GM19397 (cell line): Measurements from ENCODE around the gene PHLDA2.
"Not testable (repeated sequence)": the region's sequence is repeated elsewhere in the genome, so short reads cannot be mapped to it uniquely, and the experiment has no call there.

Experiments used
- ATAC-seq: cut with Tn5 transposase; IDR thresholded peaks from one replicate; pipeline ENCODE4 v1.9.1; 2021; ENCODE audit warnings: mild to moderate bottlenecking, moderate library complexity; ENCODE audit not compliant: unreplicated experiment

PHLDA2 gene

GRCh38 chr11:2945757-2946287 is 16.6 kb upstream of the PHLDA2 start:
- ATAC-seq = no peak

GRCh38 chr11:2945031-2945756 is 16.0 kb upstream of the PHLDA2 start:
- ATAC-seq = no peak

- ATAC-seq = no peak
These were observed 15.3 kb upstream of the PHLDA2 start for GRCh38 chr11:2944530-2944929.

GRCh38 chr11:2943711-2944118 is 14.5 kb upstream of the PHLDA2 start:
- no peak for ATAC-seq

GRCh38 chr11:2942872-2943710 is 13.9 kb upstream of the PHLDA2 start:
- no peak for ATAC-seq

DNA sequence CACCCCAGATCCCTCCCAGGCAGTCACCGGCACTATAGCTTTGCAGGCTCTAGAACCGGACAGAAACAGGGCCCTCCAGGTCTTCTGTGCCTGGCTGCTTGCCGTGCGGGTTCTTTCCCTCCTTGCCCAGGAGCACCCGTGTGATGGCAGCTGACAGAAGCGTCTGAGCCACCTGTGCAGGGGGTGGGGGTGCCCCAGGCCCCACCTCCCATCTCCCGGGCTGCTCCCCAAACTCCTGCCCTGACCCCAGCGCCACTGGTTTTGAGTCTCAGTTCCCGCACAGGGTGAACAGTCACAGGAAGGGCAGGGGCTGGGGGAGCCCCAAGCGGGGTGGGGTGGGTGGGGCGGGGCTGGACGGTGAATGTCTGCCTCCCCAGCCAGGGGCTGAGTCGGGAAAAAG is 13.2 kb upstream of the PHLDA2 start:
- ATAC-seq = no peak

- ATAC-seq = no peak
These were observed 12.0 kb upstream of the PHLDA2 start for GRCh38 chr11:2940921-2941821.

- no peak for ATAC-seq
These were observed 11.1 kb upstream of the PHLDA2 start for GRCh38 chr11:2940147-2940920.

DNA sequence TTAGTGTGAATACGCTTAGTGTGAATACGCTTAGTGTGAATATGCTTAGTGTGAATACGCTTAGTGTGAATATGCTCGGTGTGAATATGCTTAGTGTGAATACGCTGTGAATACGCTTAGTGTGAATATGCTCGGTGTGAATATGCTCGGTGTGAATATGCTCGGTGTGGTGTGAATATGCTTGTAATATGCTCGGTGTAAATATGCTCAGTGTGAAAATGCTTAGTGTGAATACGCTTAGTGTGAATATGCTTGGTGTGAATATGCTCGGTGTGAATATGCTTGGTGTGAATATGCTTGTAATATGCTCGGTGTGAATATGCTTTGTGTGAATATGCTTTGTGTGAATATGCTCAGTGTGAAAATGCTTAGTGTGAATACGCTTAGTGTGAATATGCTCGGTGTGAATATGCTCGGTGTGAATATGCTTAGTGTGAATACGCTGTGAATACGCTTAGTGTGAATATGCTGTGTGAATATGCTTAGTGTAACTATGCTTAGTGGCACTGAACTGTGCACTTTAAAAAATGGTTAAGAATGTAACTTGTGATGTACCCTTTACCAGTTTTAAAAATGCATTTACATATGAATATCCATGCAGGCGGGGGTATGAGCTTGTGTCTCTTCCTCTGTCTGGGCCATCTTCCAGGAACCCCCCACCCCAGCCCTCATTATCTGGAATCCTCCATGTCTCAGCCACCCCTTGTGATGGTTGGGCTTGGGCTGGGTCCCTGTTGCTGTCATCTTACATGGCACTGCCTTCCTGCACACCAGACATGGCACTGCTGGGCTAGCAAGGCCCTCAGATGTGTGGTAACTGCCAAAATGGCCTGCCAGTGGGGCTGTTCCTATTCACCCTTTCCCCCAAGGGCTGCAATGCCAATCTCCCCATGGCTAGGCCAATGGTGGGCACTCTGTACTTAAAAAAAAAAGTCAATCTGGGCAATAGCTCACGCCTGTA is 9.5 kb upstream of the PHLDA2 start:
- not testable (repeated sequence) for ATAC-seq

DNA sequence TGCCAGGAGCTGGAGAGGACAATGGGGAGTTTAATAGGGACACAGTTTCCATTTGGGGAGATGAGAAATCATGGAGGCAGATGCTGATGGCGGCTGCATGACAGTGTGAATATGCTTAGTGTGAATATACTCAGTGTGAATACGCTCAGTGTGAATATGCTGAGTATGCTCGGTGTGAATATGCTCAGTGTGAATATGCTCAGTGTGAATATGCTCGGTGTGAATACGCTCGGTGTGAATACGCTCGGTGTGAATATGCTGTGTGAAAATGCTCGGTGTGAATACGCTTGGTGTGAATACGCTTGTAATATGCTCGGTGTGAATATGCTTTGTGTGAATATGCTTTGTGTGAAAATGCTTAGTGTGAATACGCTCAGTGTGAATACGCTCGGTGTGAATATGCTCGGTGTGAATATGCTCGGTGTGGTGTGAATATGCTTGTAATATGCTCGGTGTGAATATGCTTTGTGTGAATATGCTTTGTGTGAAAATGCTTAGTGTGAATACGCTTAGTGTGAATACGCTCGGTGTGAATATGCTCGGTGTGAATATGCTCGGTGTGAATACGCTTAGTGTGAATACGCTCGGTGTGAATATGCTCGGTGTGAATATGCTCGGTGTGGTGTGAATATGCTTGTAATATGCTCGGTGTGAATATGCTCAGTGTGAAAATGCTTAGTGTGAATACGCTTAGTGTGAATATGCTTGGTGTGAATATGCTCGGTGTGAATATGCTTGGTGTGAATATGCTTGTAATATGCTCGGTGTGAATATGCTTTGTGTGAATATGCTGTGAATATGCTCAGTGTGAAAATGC is 8.6 kb upstream of the PHLDA2 start:
- not testable (repeated sequence) for ATAC-seq

DNA sequence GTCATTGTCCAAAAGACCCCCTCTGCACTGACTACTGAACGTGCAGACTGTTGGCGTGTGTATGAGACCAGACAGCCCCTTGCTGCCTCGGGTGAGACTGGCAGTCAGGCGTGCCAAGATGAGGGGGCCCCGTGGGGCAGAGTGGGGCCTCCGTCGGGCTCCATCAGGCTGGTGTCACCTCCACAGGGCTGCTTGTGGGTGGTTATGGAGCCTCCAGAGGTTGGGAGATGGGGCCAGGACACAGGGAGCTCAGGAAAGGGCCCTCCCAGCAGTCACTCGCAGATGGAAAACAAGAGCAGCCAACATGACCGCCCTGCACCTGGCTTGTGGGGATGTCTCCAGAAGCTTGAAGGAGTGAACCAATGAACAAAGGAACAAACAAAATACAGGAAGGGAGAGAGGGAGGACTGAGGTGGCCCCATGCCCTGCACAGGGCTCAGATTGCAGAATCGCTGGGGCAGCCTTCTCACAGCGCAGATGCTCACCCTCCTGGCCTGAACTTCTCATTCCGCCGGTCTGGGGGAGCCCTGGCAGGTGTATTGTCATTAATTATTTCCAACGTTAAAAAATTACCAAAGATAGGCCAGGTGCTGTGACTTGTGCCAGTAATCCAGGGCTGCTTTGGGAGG is 5.5 kb upstream of the PHLDA2 start:
- no peak for ATAC-seq

- ATAC-seq = no peak
These were observed 4.9 kb upstream of the PHLDA2 start for GRCh38 chr11:2934021-2934550.

DNA sequence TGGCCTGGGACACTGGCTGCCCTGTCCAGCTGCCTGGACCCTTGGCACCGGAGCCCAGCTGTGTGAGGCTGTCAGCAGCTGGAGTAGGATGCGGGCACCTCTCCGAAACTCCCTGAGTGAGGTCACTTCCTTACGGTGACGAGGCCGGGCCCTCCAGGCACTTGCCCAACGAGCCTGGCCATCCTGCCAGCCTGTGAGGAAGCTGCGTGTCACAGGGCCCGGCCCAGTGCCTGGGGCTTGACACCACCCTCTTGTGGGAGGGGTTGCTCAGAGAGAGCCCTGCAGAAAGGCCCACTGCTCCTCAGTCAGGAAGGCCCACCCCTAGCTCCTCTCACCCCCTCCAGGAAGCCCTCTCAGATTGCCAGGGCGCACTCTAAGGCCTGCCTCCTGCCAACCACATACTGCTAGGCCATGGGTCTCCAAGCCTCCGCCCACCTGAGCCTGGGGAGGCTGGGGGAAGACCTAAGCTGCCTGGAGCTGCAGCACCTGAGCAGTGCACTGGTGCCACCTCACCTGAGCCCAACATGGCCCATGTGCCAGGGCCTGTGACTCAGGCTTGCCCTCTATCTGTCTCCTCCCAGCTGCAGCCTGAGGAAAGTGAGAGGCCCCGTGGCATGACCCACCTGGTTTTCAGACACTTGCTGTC is 4.3 kb upstream of the PHLDA2 start:
- no peak for ATAC-seq

GRCh38 chr11:2932850-2933251 is 3.6 kb upstream of the PHLDA2 start:
- ATAC-seq = no peak

DNA sequence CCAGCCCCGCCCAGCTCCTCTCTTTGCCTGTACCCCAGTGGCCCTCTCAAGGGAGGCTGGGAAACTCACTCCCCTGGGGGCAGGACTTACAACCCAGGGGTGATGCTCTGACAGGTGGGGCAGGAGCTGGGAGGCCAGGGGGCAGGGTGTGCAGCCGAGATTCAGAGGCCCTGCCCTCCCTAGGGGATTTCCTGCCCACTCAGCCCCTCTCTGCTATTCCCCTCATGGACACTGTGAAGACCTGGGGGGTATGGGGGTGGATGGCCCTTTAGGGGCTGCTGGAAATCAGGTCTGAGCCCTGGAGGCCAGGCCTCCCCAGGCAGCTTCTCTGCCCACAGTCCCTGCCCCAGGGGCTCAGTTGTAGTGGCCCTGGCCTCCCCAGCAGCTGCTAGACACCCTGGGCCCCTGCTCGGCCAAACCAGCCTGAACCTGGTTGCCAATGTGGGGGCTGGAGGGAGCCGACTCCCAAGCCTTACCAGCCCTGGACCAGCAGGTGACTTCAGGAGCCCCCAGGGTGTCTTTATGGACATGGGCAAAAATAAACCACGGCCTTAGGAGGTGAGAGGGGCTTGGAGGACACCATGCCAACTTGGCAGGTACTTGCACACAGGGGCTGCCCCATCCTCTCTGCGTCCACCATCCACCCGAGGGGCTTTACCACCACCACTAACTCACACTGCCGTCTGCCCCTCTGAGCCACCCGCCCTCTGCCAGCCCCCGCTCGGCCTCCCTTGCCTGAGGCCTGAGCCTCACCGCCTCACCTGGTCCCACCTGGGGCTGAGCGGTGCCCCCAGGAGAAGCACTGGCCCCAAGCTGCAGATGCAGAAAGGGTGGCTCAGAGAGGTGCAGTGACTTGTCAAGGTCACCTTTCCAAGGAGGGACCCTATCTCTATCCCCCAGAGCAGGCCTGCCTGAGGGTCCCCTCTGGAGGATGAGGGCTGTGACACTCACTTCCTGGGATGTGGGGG is 2.8 kb upstream of the PHLDA2 start:
- no peak for ATAC-seq

GRCh38 chr11:2931420-2931746 is 2.2 kb upstream of the PHLDA2 start:
- no peak for ATAC-seq
